Gastroesophageal sphincter (tissue), 4 donors: Measurements from ENCODE around the gene ELK4. TPM values are rescaled to one million over a fixed set of nuclear protein-coding genes. Genes with fewer than 3 reads are reported as not detected.

Experiments used
- ATAC-seq: fragments of 150-250 bp; one replicate; pipeline ENCODE4 v1.9.1; 2016; ENCODE audit warnings: mild to moderate bottlenecking, moderate library complexity
- H3K27ac ChIP-seq, 4 donors: fragments of 200-600 bp; sonication (generic) in 3 of 4; 1 replicate in 3 of 4; 2 replicates in 1 of 4; pipeline ENCODE4 v1.5.1; 2016 to 2019
- H3K27me3 ChIP-seq: fragments of 200-600 bp; sonication (generic); one replicate; pipeline ENCODE4 v1.5.1; 2019
- H3K36me3 ChIP-seq, 2 donors: fragments of 200-600 bp; sonication (generic); one replicate each; pipeline ENCODE4 v1.5.1; 2019; ENCODE audit warnings: control low read depth in 1 of 2
- H3K4me1 ChIP-seq, 3 donors: fragments of 200-600 bp; sonication (generic); 1 replicate in 2 of 3; 2 replicates in 1 of 3; pipeline ENCODE4 v1.5.1; 2016 to 2019; ENCODE audit warnings: control low read depth in 2 of 3
- H3K4me3 ChIP-seq, 2 donors: fragments of 200-600 bp; sonication (generic); one replicate each; pipeline ENCODE4 v1.5.1; 2019; ENCODE audit warnings: mild to moderate bottlenecking in 1 of 2, moderate library complexity in 1 of 2
- H3K9me3 ChIP-seq, 3 donors: fragments of 200-600 bp; sonication (generic); one replicate each; pipeline ENCODE4 v1.5.1; 2017 to 2019; ENCODE audit warnings: control low read depth in 2 of 3
- EP300 ChIP-seq: sonication (generic); formaldehyde crosslinking; IDR thresholded peaks from one replicate; pipeline ENCODE4 v1.6.1; 2017; ENCODE audit warnings: antibody characterized with exemption, mild to moderate bottlenecking
- POLR2A ChIP-seq, 2 donors: fragments of 450-650 bp; IDR thresholded peaks; one replicate each; pipeline ENCODE4 v1.6.1; 2017; ENCODE audit warnings: antibody characterized with exemption in 2 of 2, mild to moderate bottlenecking in 2 of 2, moderate library complexity in 1 of 2
- POLR2AphosphoS5 ChIP-seq: sonication (generic); formaldehyde crosslinking; IDR thresholded peaks from one replicate; pipeline ENCODE4 v1.6.1; 2017; ENCODE audit warnings: antibody characterized with exemption
- WGBS, 2 donors: methylation state at CpG; one replicate each; pipeline ENCODE4 v1.1.5; 2018; ENCODE audit warnings: low coverage in 1 of 2; 5-methylcytosine and 5-hydroxymethylcytosine counted together
- total RNA-seq, 4 donors: library from RNA; depleted of rRNA; stranded (reverse); fragments of >200 nt; gene quantifications; one replicate each; pipeline ENCODE4 v1.1.0, GENCODE V29; 2016
- TF ChIP-seq, protein P1 (sequence below), 4 experiments: fragments of 200-600 bp in 2 of 4; fragments of 450-650 bp in 2 of 4; sonication (generic) in 1 of 4; IDR thresholded peaks; one replicate each; pipeline ENCODE4 v1.5.1; 2017 to 2019; ENCODE audit warnings: antibody characterized with exemption in 4 of 4, mild to moderate bottlenecking in 2 of 4, moderate library complexity in 2 of 4

ELK4 gene
- total RNA-seq, 4 donors from 2014 or later: 23.2 to 24.6 (median 23.6) TPM

DNA sequence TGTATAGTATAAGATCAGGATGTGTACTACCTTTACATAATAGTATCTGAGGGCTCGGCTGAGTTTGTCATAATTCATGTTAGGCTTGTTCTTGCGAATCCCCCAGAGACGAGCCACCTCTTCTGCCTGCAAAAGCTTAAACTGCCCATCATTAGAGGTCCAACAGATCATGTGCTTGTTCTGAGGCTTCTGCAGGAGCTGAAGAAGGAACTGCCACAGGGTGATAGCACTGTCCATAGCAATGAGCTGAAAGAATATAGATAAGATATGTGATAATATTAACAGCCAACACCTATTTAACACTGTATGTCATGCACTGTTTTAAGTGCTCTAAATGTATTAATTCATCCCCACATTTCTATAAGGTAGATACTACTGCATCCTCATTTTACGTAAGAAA lies 8.2 kb downstream of the ELK4 start:
- no peak for TF ChIP-seq EP300
- TF ChIP-seq POLR2AphosphoS5: no peak
- no peak for TF ChIP-seq POLR2A (IDR thresholded peaks at IDR 0.05)
- TF ChIP-seq, protein P1, sequence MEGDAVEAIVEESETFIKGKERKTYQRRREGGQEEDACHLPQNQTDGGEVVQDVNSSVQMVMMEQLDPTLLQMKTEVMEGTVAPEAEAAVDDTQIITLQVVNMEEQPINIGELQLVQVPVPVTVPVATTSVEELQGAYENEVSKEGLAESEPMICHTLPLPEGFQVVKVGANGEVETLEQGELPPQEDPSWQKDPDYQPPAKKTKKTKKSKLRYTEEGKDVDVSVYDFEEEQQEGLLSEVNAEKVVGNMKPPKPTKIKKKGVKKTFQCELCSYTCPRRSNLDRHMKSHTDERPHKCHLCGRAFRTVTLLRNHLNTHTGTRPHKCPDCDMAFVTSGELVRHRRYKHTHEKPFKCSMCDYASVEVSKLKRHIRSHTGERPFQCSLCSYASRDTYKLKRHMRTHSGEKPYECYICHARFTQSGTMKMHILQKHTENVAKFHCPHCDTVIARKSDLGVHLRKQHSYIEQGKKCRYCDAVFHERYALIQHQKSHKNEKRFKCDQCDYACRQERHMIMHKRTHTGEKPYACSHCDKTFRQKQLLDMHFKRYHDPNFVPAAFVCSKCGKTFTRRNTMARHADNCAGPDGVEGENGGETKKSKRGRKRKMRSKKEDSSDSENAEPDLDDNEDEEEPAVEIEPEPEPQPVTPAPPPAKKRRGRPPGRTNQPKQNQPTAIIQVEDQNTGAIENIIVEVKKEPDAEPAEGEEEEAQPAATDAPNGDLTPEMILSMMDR (IDR thresholded peaks at IDR 0.05): no peak
- no peaks in the 10 kb centered on the region for H3K27me3 ChIP-seq
- H3K9me3 ChIP-seq: no peaks in the 10 kb centered on the region
- H3K4me1 ChIP-seq: peaks cover 0 to 18% (median 0%) of the 10 kb centered on the region in 3 donors
- no peak overlapping the region for H3K27ac ChIP-seq
- ATAC-seq: no peak
- WGBS, 2 donors: 73 to 74% methylated on average over 1 to 3 of the region's 4 CpGs
- peaks cover 0 to 50% of the 10 kb centered on the region in 2 donors for H3K36me3 ChIP-seq
- H3K4me3 ChIP-seq: no peak overlapping the region

GRCh38 chr1:205620269-205620668 lies 11.5 kb downstream of the ELK4 start:
- TF ChIP-seq EP300: no peak
- no peak for TF ChIP-seq POLR2A (IDR thresholded peaks at IDR 0.05)
- TF ChIP-seq, protein P1 (IDR thresholded peaks at IDR 0.05): no peak
- TF ChIP-seq POLR2AphosphoS5: no peak
- no peak overlapping the region for H3K4me3 ChIP-seq
- ATAC-seq: no peak
- peaks cover 3 to 84% of the 10 kb centered on the region in 2 donors for H3K36me3 ChIP-seq
- H3K27ac ChIP-seq: no peak overlapping the region
- H3K9me3 ChIP-seq: no peaks in the 10 kb centered on the region
- peaks cover 0 to 2% (median 0%) of the 10 kb centered on the region in 3 donors for H3K4me1 ChIP-seq
- H3K27me3 ChIP-seq: no peaks in the 10 kb centered on the region
- WGBS, 2 donors: 83 to 93% methylated on average over 6 of the region's 6 CpGs

- H3K4me1 ChIP-seq: no peaks in the 10 kb centered on the region
- no peaks in the 10 kb centered on the region for H3K9me3 ChIP-seq
- TF ChIP-seq, protein P1 (IDR thresholded peaks at IDR 0.05): no peak
- TF ChIP-seq EP300 (no peak), POLR2AphosphoS5 (no peak), POLR2A (IDR thresholded peaks at IDR 0.05) (no peak)
- no peak overlapping the region for H3K4me3 ChIP-seq
- peaks cover 3 to 93% of the 10 kb centered on the region in 2 donors for H3K36me3 ChIP-seq
- 73 to 81% methylated on average over 3 of the region's 3 CpGs for WGBS, 2 donors
- no peak for ATAC-seq
- no peaks in the 10 kb centered on the region for H3K27me3 ChIP-seq
- no peak overlapping the region for H3K27ac ChIP-seq
These were observed 12.4 kb downstream of the ELK4 start for GRCh38 chr1:205619376-205619775.

DNA sequence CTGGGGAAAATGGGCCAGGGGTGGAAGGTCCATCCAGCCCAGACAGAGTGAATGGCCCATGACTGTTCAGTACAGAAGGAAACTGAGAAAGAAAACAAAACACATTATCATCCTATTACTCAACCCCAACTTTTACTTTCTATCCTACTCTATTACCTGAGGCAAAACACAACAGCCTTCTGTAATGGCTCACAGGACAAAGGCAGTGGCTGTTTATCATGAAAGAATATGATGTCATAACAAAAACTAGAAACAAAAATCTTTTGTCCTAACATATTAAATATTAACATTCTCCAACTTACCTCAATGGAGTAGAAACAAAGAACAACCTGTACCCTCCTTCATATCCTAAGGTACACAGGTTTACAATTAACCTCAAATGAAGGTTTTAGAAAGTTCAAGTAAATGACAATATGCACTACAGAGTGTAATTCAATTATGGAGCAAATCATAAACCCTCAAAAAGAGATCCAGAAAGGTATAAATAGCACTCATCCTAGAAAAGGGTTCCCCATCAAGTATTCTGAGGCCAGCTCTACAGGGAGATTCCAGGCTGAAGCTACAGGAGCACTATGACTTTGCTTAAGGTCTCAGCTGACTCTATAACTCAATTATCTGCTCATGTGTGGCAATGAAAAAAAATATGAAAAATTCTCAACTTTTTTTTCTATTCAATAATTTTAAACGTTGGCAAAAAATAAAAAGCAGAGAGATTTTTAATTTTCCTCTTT lies 15.1 kb downstream of the ELK4 start:
- H3K9me3 ChIP-seq: no peaks in the 10 kb centered on the region
- peaks cover 3 to 95% of the 10 kb centered on the region in 2 donors for H3K36me3 ChIP-seq
- no peaks in the 10 kb centered on the region for H3K27me3 ChIP-seq
- no peaks in the 10 kb centered on the region for H3K4me1 ChIP-seq
- WGBS, 2 donors: 56 to 75% methylated on average over 1 of the region's 1 CpG
- H3K4me3 ChIP-seq: no peak overlapping the region
- TF ChIP-seq EP300 (no peak), POLR2A (IDR thresholded peaks at IDR 0.05) (no peak), POLR2AphosphoS5 (no peak)
- TF ChIP-seq, protein P1 (IDR thresholded peaks at IDR 0.05): no peak
- ATAC-seq: no peak
- no peak overlapping the region for H3K27ac ChIP-seq

DNA sequence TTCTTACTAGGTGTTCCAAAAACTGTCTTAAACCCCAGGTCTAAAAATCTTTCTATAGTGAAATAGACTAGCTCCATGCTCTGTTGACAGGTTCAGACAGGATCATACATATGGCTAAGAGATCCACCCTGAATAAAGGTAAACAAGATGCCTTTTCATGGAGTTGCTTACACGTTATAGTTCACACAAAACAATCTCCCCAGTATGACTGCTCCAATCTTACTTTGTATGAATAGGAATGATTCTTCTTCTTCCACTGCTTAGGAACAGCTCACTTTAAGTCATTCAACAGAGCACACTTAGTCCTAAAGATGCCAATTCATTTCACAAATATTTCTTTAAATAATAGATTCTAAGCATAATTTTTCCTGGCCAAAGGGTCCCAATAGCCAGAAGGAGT lies 16.0 kb downstream of the ELK4 start:
- Histone ChIP-seq H3K27ac (no peak overlapping the region), H3K36me3 (peaks cover 3 to 87% of the 10 kb centered on the region in 2 donors)
- TF ChIP-seq POLR2A (IDR thresholded peaks at IDR 0.05) (no peak), POLR2AphosphoS5 (no peak), EP300 (no peak)
- TF ChIP-seq, protein P1 (IDR thresholded peaks at IDR 0.05): no peak

More for the DNA sequence above, 16.0 kb downstream of the ELK4 start:
- Histone ChIP-seq H3K4me3 (no peak overlapping the region), H3K4me1 (peaks cover 0 to 2% (median 0%) of the 10 kb centered on the region in 3 donors), H3K9me3 (no peaks in the 10 kb centered on the region), H3K27me3 (no peaks in the 10 kb centered on the region)
- ATAC-seq: no peak
- 55 to 67% methylated on average over 1 of the region's 1 CpG for WGBS, 2 donors
